IMR-90 (cell line): ENCODE data around the gene TACC2. TPM values are rescaled to one million over a fixed set of nuclear protein-coding genes. Genes with fewer than 3 reads are reported as not detected.
A peak's percentile ranks its signal among the peaks of the same experiment; 100 is the strongest.

Experiments used
- ATAC-seq: fragments of 200-7000 bp; cut with Tn5 transposase; 2 replicates; pipeline ENCODE4 v1.9.1; 2020; ENCODE audit warnings: low read depth, mild to moderate bottlenecking, moderate library complexity
- BruUV-seq: library from RNA; stranded (reverse); fragments of 400-500 nt; replicated peaks from 2 replicates; lab custom pipeline; 2021; lab: Mats Ljungman, UMichigan
- CTCF ChIA-PET: fragments of 300-600 bp; formaldehyde crosslinking; extraction: SDS; loops from one replicate; lab custom pipeline; 2021; ENCODE audit warnings: antibody characterized with exemption; lab: Yijun Ruan, JAX
- POLR2A ChIA-PET: fragments of 300-600 bp; sonication (Branson Sonifier 250); formaldehyde crosslinking; loops from one replicate; lab custom pipeline; 2022; ENCODE audit warnings: antibody characterized with exemption; ENCODE audit not compliant: unreplicated experiment; lab: Charles Lee
- DNase-seq: peaks from one replicate; pipeline ENCODE4 v3.0.0; 2013
- H2AFZ ChIP-seq: replicated peaks from 2 replicates; pipeline ENCODE3; 2013; ENCODE audit warnings: low read length, mild to moderate bottlenecking; ENCODE audit not compliant: poor library complexity
- H2AK5ac ChIP-seq: 2 replicates; pipeline ENCODE4 v1.6.1; 2013; ENCODE audit warnings: low read depth, low read length, inconsistent platforms
- H2AK9ac ChIP-seq: replicated peaks from 2 replicates; pipeline ENCODE3; 2013; ENCODE audit warnings: mild to moderate bottlenecking, low read depth, low read length, moderate library complexity; ENCODE audit not compliant: poor library complexity
- H2BK120ac ChIP-seq: 2 replicates; pipeline ENCODE4 v1.6.1; 2013; ENCODE audit warnings: low read depth, low read length, inconsistent platforms
- H2BK15ac ChIP-seq: 3 replicates; pipeline ENCODE4 v1.6.1; 2013; ENCODE audit warnings: low read depth, low read length, inconsistent platforms
- H2BK20ac ChIP-seq: 2 replicates; pipeline ENCODE4 v1.6.1; 2013; ENCODE audit warnings: low read depth, mild to moderate bottlenecking, inconsistent platforms, low read length, moderate library complexity
- H2BK5ac ChIP-seq: 2 replicates; pipeline ENCODE4 v1.6.1; 2013; ENCODE audit warnings: mild to moderate bottlenecking, low read depth, low read length, inconsistent platforms; ENCODE audit not compliant: poor library complexity, severe bottlenecking
- H3K14ac ChIP-seq: replicated peaks from 2 replicates; pipeline ENCODE4 v1.6.1; 2013; ENCODE audit warnings: low read depth, low read length, inconsistent platforms
- H3K18ac ChIP-seq: 2 replicates; pipeline ENCODE4 v1.6.1; 2013; ENCODE audit warnings: low read depth, low read length, control low read depth
- H3K23ac ChIP-seq: 2 replicates; pipeline ENCODE4 v1.6.1; 2013; ENCODE audit warnings: low read depth, low read length, inconsistent platforms
- H3K27ac ChIP-seq: 2 replicates; pipeline ENCODE4 v1.5.1; 2013; ENCODE audit warnings: mild to moderate bottlenecking, control low read depth, low read length; ENCODE audit not compliant: insufficient read depth
- H3K27me3 ChIP-seq: 2 replicates; pipeline ENCODE4 v1.6.1; 2013; ENCODE audit warnings: low read length; ENCODE audit not compliant: control insufficient read depth, insufficient read depth
- H3K36me3 ChIP-seq: 2 replicates; pipeline ENCODE4 v1.6.1; 2013; ENCODE audit warnings: low read length, mixed read lengths; ENCODE audit not compliant: control insufficient read depth, insufficient read depth
- H3K4ac ChIP-seq: 2 replicates; pipeline ENCODE4 v1.6.1; 2013; ENCODE audit warnings: low read depth, low read length, inconsistent platforms
- H3K4me1 ChIP-seq: 2 replicates; pipeline ENCODE4 v1.6.1; 2013; ENCODE audit warnings: low read length, mixed read lengths; ENCODE audit not compliant: control insufficient read depth, insufficient read depth
- H3K4me2 ChIP-seq: 2 replicates; pipeline ENCODE4 v1.6.1; 2013; ENCODE audit warnings: low read depth, mild to moderate bottlenecking, control low read depth, low read length, moderate library complexity
- H3K4me3 ChIP-seq: 2 replicates; pipeline ENCODE4 v1.5.1; 2013; ENCODE audit warnings: low read depth, mild to moderate bottlenecking, control low read depth, low read length, moderate library complexity; ENCODE audit not compliant: insufficient read depth
- H3K56ac ChIP-seq: 2 replicates; pipeline ENCODE4 v1.6.1; 2013; ENCODE audit warnings: low read length, inconsistent platforms; ENCODE audit not compliant: insufficient read depth; ENCODE audit errors: extremely low read depth
- H3K79me1 ChIP-seq, 2 experiments: 2 replicates each; pipeline ENCODE4 v1.6.1; 2013; ENCODE audit warnings: low read length in 2 of 2, inconsistent platforms in 1 of 2, low read depth in 1 of 2
- H3K9ac ChIP-seq: 2 replicates; pipeline ENCODE4 v1.6.1; 2013; ENCODE audit warnings: low read depth, low read length, control low read depth
- H3K9me1 ChIP-seq: 2 replicates; pipeline ENCODE4 v1.6.1; 2013; ENCODE audit warnings: low read length, inconsistent platforms; ENCODE audit not compliant: insufficient read depth
- H3K9me3 ChIP-seq: 2 replicates; pipeline ENCODE4 v1.6.1; 2013; ENCODE audit warnings: low read length; ENCODE audit not compliant: control insufficient read depth, insufficient read depth
- H4K20me1 ChIP-seq: 2 replicates; pipeline ENCODE4 v1.6.1; 2013; ENCODE audit warnings: low read length, inconsistent platforms; ENCODE audit not compliant: insufficient read depth
- H4K5ac ChIP-seq: 2 replicates; pipeline ENCODE4 v1.6.1; 2013; ENCODE audit warnings: mild to moderate bottlenecking, low read depth, low read length, control low read depth
- H4K8ac ChIP-seq, 2 experiments: 2 replicates each; pipeline ENCODE4 v1.6.1; 2013; ENCODE audit warnings: low read depth in 2 of 2, low read length in 2 of 2, control low read depth in 1 of 2, inconsistent platforms in 1 of 2
- H4K91ac ChIP-seq: 2 replicates; pipeline ENCODE4 v1.6.1; 2013; ENCODE audit warnings: low read depth, low read length, inconsistent platforms; ENCODE audit not compliant: insufficient read depth
- ELK1 ChIP-seq: fragments of 150-350 bp; IDR thresholded peaks from 2 replicates; pipeline ENCODE4 v1.6.1; 2016; ENCODE audit warnings: low read depth, mild to moderate bottlenecking, low read length, moderate library complexity, borderline replicate concordance
- USF2 ChIP-seq: fragments of 150-350 bp; IDR thresholded peaks from 2 replicates; pipeline ENCODE4 v1.6.1; 2017; ENCODE audit warnings: mild to moderate bottlenecking, antibody characterized with exemption, low read length, low read depth
- WGBS, 2 experiments: methylation state at CpG; one replicate each; pipeline versions ENCODE4 v1.1.5 to v1.1.7; 2013; ENCODE audit warnings: missing lambda C conversion rate in 2 of 2; ENCODE audit not compliant: insufficient read length in 1 of 2; ENCODE audit errors: extremely low coverage in 2 of 2; 5-methylcytosine and 5-hydroxymethylcytosine counted together
- dilution Hi-C: fragments of 300-500 bp; cut with HindIII; formaldehyde crosslinking; loops from one replicate; pipeline ENCODE4 v1.14.3; 2018; ENCODE audit warnings: low sequenced_read_pairs; ENCODE audit not compliant: unreplicated experiment
- in situ Hi-C: fragments of 300-500 bp; cut with MboI; formaldehyde crosslinking; loops from 3 replicates; pipeline ENCODE4 v1.14.3; 2019; ENCODE audit warnings: low sequenced_read_pairs, inconsistent platforms, mixed read lengths
- intact Hi-C: fragments of 100-400 bp; cut with micrococcal nuclease; formaldehyde crosslinking; loops from 2 replicates; pipeline ENCODE4 v1.10.0; 2022
- polyA plus RNA-seq, 3 experiments: library from polyadenylated mRNA; depleted of rRNA; stranded (reverse); fragments of >200 nt; gene quantifications; 2 replicates each; pipeline ENCODE4 v1.2.3, GENCODE V29; 2012; ENCODE audit warnings: low replicate concordance in 1 of 3
- total RNA-seq: library from RNA; depleted of rRNA; stranded (reverse); fragments of >200 nt; gene quantifications from 2 replicates; pipeline ENCODE4 v1.2.3, GENCODE V29; 2012

The TACC2 gene
- total and polyA plus RNA-seq, 2 of the 4 experiments (the other 2 are of a cell fraction): 2.9 to 15.4 TPM

- in situ Hi-C loops: loop anchor here (25.0 kb wide), 1 partner anchor 1029 kb away; the partner anchor contains the start of gene BUB3
- no peak overlapping the region for H3K14ac ChIP-seq
- H3K4ac ChIP-seq: no peak overlapping the region
- H3K18ac ChIP-seq: no peak overlapping the region
- intact Hi-C loops: no loop called here
- no peak overlapping the region for H4K5ac ChIP-seq
- H3K9ac ChIP-seq: no peak overlapping the region
- ChIA-PET POLR2A (no interaction called here), CTCF (no interaction called here)
- H3K23ac ChIP-seq: no peak overlapping the region; the same call in 1 of the 2 replicates
- no peak overlapping the region for H2BK120ac ChIP-seq
- DNase-seq (no peak), ATAC-seq (peak; percentile 37; the same call in 1 of the 2 replicates)
- no peak overlapping the region for H2BK15ac ChIP-seq
- no peak overlapping the region for H2AK5ac ChIP-seq
- H4K91ac ChIP-seq: no peak overlapping the region
- 70% methylated on average over 3 of the region's 12 CpGs; no CpG with 5 or more reads in 1 of the 2 experiments for WGBS, 2 experiments
- dilution Hi-C loops: no loop called here
- H4K20me1 ChIP-seq: peaks cover 8% of the 10 kb centered on the region; the same call in 1 of the 2 replicates
- H3K9me3 ChIP-seq: no peaks in the 10 kb centered on the region
- H3K79me1 ChIP-seq: peaks cover 16 to 60% of the 10 kb centered on the region in 2 experiments
- peaks cover 4% of the 10 kb centered on the region; the same call in 1 of the 2 replicates for H3K36me3 ChIP-seq
- no peak overlapping the region for H3K27ac ChIP-seq
- H2AK9ac ChIP-seq: no peak overlapping the region
- H4K8ac ChIP-seq: no peak overlapping the region
- peaks cover 11% of the 10 kb centered on the region for H3K9me1 ChIP-seq
- no peak overlapping the region for H3K4me2 ChIP-seq
- H3K56ac ChIP-seq: no peak overlapping the region
- no peak overlapping the region for H3K4me3 ChIP-seq
- no peak overlapping the region for H2BK20ac ChIP-seq
- no peak overlapping the region for H2BK5ac ChIP-seq
- no peak for TF ChIP-seq ELK1
- TF ChIP-seq USF2: no peak
- no peaks in the 10 kb centered on the region for H3K27me3 ChIP-seq
- H2AFZ ChIP-seq: no peak overlapping the region
- BruUV-seq: no TSS peak
- H3K4me1 ChIP-seq: peaks cover 5% of the 10 kb centered on the region
Measured at GRCh38 chr10:122132882-122133565, 144.1 kb downstream of the TACC2 start.
